ENCODE results near the gene ILF2.

ILF2 gene

GRCh38 chr1:153687346-153688125 is 16.7 kb upstream of the ILF2 start:
- H3K27ac ChIP-seq = no peak overlapping the region
- no peak for TF ChIP-seq CTCF (conservative IDR thresholded peaks at IDR 0.05)

DNA sequence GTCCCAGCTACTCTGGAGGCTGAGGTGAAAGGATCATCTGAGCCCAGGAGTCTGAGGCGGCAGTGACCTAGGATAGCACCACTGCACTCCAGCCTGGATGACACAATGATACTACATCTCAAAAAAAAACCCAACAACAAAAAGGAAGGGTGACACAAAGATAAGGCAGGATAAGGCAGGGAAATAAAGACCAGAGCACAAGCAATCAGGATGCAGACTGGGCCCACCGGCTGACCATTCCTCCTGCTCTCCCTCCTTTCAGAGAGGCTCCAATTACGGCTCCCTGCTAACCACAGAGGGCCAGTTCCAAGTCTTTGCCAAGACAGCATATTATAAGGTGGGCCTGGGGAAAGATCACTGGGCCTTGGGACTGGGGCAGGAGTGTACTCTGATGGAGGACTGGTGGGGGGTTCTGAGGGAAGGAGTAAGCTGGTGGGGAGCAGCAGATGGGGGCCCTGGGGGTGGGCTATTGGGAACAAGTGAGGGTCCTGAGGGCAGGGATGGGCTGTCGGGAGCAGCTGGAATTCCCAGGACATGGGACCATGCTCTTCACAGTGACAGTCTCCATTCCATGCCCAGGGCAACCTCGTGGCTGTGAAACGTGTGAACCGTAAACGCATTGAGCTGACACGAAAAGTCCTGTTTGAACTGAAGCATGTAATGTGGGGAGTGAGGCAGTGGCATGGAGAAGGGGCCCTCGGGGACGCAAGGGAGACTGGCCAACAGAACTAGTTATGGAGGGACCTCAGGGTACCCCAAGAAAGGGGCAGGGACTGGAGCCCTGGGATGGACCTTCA is 14.9 kb upstream of the ILF2 start:
- no peak for TF ChIP-seq CTCF (conservative IDR thresholded peaks at IDR 0.05)
- no peak overlapping the region for H3K27ac ChIP-seq

- H3K27ac ChIP-seq = no peak overlapping the region
- TF ChIP-seq CTCF (conservative IDR thresholded peaks at IDR 0.05) = no peak
These were observed 14.1 kb upstream of the ILF2 start for GRCh38 chr1:153684892-153685291.

DNA sequence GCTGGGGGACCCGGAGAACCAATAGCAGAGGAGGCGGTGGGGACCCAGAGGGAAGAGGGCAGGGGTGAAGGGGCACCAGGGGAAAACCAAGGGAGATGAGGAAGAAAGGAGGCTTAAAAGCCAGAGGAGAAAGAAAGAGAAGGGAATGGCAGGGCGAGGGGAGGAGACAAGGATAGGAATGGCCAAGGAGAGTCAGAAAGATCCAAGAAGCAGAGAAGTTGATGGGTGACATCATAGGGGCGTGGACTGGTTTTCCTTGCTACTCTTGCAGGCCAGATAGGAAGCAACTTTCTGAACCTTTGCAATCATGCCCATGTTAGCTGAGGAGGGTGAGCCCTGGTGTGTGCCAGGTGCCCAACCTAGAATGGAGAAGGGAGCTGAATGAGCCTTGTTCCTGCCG is 13.1 kb upstream of the ILF2 start:
- no peak for TF ChIP-seq CTCF (conservative IDR thresholded peaks at IDR 0.05)
- H3K27ac ChIP-seq = no peak overlapping the region

DNA sequence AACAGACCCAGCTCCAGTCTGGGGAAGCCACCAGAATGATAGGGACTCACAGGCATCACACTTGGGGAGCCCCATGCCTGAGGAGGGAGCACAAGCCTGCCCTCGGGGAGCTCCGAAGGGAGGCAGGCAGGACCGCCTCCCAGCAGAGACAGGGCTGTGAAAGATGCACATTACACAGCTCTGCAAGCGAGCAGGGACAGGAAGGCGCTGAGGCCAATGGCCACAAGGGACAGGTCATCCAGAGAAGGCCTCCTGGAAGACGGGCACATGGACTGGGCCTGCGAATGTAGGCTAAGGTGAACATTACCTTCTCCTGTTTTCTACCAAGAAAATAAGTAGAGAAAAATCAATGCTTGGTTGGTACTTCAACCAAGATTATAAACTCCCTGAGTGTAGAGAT is 11.9 kb upstream of the ILF2 start:
- TF ChIP-seq CTCF (conservative IDR thresholded peaks at IDR 0.05) = no peak

DNA sequence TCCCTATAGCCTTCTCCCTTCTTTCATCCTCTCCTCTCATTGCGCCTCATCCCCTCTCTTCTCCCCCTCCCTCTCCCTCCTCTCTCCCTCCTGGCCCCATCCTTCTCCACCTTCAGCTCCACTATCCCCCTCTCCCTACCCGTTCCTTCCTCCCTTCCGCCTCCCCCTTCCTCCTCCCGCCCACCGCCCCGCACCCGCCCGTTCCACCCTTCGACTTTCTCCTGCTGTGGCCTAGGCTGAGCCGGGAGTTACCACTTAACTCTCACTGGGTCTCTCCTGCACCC is 9.3 kb upstream of the ILF2 start:
- no peak overlapping the region for H3K27ac ChIP-seq
- TF ChIP-seq CTCF (conservative IDR thresholded peaks at IDR 0.05) = no peak

More for the DNA sequence above, 11.9 kb upstream of the ILF2 start:
- H3K27ac ChIP-seq = no peak overlapping the region

DNA sequence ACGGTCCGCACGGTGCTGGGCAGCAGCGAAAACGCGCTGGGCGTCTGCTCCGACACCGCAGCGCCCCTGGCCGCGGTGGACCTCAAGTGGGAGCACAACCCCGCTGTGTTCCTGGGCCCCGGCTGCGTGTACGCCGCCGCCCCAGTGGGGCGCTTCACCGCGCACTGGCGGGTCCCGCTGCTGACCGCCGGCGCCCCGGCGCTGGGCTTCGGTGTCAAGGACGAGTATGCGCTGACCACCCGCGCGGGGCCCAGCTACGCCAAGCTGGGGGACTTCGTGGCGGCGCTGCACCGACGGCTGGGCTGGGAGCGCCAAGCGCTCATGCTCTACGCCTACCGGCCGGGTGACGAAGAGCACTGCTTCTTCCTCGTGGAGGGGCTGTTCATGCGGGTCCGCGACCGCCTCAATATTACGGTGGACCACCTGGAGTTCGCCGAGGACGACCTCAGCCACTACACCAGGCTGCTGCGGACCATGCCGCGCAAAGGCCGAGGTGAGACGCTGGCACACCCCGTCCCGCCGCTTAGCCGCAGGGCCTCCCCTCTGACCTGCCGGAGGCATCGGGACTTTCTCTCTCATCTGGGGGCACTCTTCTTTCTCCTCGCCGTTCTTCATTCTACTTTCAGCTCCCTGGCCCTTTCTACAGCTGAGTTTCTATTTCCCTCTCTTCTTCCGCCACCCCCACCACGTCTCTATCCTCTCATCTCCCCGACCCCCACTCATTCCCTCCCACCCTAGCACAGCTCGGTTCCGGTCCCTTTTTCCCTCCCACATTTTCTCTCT is 8.7 kb upstream of the ILF2 start:
- TF ChIP-seq CTCF (conservative IDR thresholded peaks at IDR 0.05) = 0 out of 2 replicates have a peak, but pooled peaks have one; percentile 20
- peak overlapping the region; percentile 10; the same call in 1 of the 2 replicates for H3K27ac ChIP-seq
